NCI-H345 (cell line): ENCODE results near the gene POU6F2.

ENCODE experiments used
- DNase-seq: peaks from one replicate; lab custom pipeline; 2025; lab: John Stamatoyannopoulos, UW

POU6F2 gene

GRCh38 chr7:39404907-39405306 lies 427.2 kb downstream of the POU6F2 start:
- no peak for DNase-seq

- DNase-seq: no peak
Measured at GRCh38 chr7:39405581-39405980, 427.9 kb downstream of the POU6F2 start.

- no peak for DNase-seq
Measured at GRCh38 chr7:39406467-39406866, 428.8 kb downstream of the POU6F2 start.

GRCh38 chr7:39407137-39407536 lies 429.4 kb downstream of the POU6F2 start:
- peak; percentile 7 for DNase-seq

- no peak for DNase-seq
Measured at GRCh38 chr7:39407723-39408122, 430.0 kb downstream of the POU6F2 start.

- DNase-seq: no peak
Measured at GRCh38 chr7:39408906-39409305, 431.2 kb downstream of the POU6F2 start.

GRCh38 chr7:39410582-39410981 lies 432.9 kb downstream of the POU6F2 start:
- no peak for DNase-seq

GRCh38 chr7:39413636-39414223 lies 436.0 kb downstream of the POU6F2 start:
- no peak for DNase-seq

- DNase-seq: peak; percentile 54
Measured at GRCh38 chr7:39414224-39415035, 436.7 kb downstream of the POU6F2 start.

- DNase-seq: no peak
Measured at GRCh38 chr7:39415091-39415787, 437.5 kb downstream of the POU6F2 start.

- no peak for DNase-seq
Measured at GRCh38 chr7:39416866-39417265, 439.2 kb downstream of the POU6F2 start.

GRCh38 chr7:39417642-39418041 lies 439.9 kb downstream of the POU6F2 start:
- DNase-seq: no peak

- DNase-seq: no peak
Measured at GRCh38 chr7:39421251-39421650, 443.5 kb downstream of the POU6F2 start.

GRCh38 chr7:39421661-39422060 lies 444.0 kb downstream of the POU6F2 start:
- DNase-seq: no peak

GRCh38 chr7:39428221-39428620 lies 450.5 kb downstream of the POU6F2 start:
- no peak for DNase-seq

GRCh38 chr7:39429421-39429820 lies 451.7 kb downstream of the POU6F2 start:
- DNase-seq: no peak

GRCh38 chr7:39430441-39430840 lies 452.7 kb downstream of the POU6F2 start:
- DNase-seq: no peak

GRCh38 chr7:39430909-39431641 lies 453.4 kb downstream of the POU6F2 start:
- DNase-seq: no peak

- DNase-seq: no peak
Measured at GRCh38 chr7:39432368-39432767, 454.7 kb downstream of the POU6F2 start.

GRCh38 chr7:39432807-39433416 lies 455.2 kb downstream of the POU6F2 start:
- no peak for DNase-seq

- no peak for DNase-seq
Measured at GRCh38 chr7:39433550-39433949, 455.8 kb downstream of the POU6F2 start.

GRCh38 chr7:39434012-39434411 lies 456.3 kb downstream of the POU6F2 start:
- no peak for DNase-seq
